ENCODE data around the gene GPR157.

Gene GPR157

GRCh38 chr1:9086045-9086444, 42.9 kb downstream of the GPR157 start:
- DNase-seq, result no peak

DNA sequence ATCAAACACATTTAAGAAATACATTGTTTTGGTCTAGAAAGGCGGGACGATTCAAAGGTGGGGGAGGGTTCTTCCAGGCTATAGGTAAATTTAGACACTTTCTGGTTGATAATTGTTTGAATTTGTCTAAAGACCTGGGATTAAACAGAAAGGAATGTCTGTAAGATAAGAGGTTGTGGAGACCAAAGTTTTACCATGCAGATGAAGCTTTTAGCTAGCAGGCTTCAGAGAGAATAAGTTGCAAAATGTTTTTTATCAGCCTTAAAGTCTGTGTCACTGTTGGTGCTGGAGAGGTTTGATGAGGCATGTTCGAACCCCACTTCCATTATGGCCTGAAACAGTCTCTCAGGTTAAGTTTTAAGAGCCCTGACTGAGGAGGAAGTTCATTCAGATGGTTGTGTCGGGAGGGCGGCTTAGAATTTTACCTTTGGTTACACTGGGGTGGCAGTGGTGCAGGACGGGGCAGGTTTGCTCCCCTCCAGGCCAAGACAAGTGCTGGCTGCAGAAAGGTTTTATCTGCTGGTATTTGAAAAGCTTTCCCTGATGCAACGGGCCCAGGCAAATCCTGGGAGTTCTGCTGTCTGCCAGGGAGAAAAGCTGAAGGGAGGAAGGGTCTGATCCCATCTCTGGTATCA, 43.5 kb downstream of the GPR157 start:
- DNase-seq, result no peak

DNA sequence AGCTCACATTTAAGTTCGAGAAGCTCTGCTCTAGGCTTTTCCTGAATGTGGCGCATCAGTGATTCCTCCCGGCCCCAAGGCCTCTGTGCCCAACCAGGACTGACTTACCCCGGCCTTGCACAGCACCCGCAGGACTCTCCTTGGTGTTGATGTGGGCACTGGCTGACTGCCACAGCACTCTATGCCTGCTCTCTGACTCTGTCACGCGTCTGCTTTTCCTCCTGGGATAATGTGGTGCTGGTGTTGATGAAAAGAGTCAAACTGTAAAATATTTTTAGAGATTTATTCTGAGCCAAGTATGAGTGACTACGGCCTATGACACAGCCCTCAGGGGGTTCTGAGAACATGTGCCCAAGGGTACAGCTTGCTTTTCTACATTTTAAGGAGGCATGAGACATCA, 44.0 kb downstream of the GPR157 start:
- no peak for DNase-seq

DNA sequence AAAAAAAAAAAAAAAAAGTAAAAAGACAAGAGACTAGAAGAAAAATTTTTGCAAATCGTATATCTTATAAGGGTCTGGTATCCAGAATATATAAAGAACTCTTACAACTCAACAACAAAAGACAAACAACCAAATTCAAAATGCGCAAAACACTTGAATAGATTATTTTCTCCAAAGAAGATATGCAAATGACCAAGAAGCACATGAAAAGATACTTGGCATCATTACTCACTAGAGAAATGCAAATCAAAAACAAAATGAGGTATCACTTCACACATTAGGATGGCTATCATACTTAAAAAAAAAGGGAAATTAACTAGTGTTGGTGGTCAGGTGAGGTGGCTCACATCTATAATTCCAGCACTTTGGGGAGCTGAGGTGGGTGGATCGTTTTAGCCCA, 47.4 kb downstream of the GPR157 start:
- DNase-seq, result no peak

DNA sequence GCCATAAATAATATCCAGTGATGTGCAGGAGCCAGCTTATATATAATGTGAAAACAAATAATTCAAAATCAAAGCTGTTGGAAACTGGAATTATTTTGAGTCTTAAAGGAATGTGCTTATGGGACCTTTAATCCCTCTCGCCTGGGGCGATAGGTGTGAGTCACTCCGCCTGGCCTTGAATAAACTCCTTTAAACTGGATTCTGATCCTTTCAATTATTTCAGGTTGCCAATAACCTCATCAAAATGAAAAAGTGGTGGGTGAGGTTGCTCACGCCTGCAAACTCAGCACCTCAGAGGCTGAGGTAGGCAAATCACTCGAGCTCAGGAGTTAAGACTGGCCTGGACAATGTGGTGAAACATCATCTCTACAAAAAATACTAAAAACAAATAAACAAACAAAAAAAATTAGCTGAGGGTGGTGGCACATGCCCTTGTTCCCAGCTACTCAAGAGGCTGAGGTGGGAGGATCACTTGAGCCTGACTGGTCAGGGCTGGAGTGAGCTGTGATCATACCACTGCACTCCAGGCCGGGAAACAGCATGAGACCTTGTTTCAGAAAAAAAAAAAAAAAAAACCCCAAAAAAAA, 48.1 kb downstream of the GPR157 start:
- no peak for DNase-seq

- no peak for DNase-seq
Measured at GRCh38 chr1:9079988-9080704, 48.8 kb downstream of the GPR157 start.

- DNase-seq, result no peak
Measured at GRCh38 chr1:9078752-9079500, 50.0 kb downstream of the GPR157 start.

GRCh38 chr1:9078015-9078751, 50.7 kb downstream of the GPR157 start:
- DNase-seq, result no peak

GRCh38 chr1:9075022-9075421, 53.9 kb downstream of the GPR157 start:
- no peak for DNase-seq

GRCh38 chr1:9073143-9073542, 55.8 kb downstream of the GPR157 start:
- DNase-seq, result no peak

- DNase-seq, result no peak
Measured at GRCh38 chr1:9071554-9072235, 57.2 kb downstream of the GPR157 start.

DNA sequence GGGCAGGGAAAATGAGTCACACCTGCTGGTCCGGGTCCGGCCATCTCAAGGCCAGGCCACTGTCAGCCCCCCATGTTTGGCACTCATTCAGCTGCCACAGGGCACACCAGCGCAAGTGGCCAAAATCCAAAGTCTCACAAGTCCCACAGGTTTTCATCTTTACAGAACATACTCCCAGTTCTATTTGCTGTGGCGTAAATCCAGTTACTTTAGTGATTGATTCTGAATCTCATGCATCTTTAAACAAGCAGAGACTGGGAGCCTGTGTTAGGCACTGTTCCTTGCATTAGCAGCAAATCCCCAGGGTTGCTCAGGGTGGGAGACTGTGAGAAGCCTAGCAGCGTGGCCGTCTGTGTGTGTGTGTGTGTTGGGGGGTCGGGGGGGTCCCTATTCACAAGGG, 58.4 kb downstream of the GPR157 start:
- no peak for DNase-seq

DNA sequence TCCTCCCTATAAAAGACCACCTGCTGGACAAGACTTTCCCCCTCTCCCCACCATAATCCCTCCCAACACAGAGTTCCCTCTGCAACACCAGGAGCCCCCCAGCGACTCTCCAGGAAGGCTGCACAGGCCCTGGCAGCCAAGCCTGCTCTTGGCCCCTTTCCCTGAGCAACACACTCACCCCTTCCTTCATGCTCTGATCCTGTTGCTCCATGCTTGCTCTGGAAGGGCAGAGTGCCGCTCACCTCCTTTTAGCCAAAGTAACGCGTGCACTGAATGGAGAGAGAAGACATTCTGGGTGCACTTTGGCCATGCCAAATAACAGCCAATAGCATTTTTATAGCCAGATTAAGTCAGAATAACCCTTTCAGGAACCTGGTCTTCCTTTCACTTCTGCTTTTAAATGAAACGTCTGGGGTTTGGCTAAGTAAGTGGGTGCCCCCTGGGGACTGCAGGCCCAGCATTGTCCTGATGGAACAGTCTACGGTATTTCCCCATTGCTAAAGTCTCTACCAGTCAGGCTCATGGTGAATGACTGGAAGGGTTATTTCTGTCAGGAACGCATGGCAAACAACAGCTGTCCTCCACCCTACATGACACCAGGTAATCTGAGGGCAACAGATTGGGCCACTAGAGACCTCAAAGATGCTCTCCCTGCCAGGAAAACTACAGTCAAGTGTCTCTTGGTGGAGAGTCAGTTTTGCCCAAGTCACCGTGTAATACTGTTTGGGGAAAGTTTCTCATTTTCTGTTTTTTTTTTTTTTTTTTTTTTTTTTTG, 59.4 kb downstream of the GPR157 start, which contains the start of gene SLC2A5:
Gene SLC2A5 (minus strand): TSS at position 310 of the 775 bp plus-strand sequence. CDS start 99 bp downstream, at position 211.
- DNase-seq, result no peak

- no peak for DNase-seq
Measured at GRCh38 chr1:9068981-9069325, 59.9 kb downstream of the GPR157 start.

- no peak for DNase-seq
Measured at GRCh38 chr1:9066945-9067807, 61.7 kb downstream of the GPR157 start.

- DNase-seq, result no peak
Measured at GRCh38 chr1:9065213-9065751, 63.6 kb downstream of the GPR157 start.

- DNase-seq, result no peak
Measured at GRCh38 chr1:9062846-9063245, 66.1 kb downstream of the GPR157 start.

DNA sequence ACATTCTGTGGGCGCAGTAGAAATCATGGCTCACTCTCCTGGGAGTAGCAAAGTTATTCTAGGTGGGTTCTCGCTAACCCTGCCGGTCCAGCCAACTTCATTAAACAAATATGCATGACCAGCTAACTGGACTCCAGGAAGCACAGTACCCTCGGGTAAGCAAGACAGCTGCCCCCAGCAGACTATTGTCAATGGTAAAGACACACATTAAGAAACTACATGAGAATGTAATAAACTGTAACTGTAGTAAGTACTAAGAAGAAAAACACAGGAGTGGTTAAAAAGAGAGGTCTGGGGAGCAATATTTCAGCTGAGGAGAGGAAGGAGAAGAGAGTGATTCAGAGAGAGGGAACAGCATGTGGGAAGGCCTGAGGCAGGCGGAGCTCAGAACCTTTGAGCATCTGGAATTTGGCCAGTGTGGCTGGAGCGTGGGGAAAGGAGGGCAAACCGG, 66.9 kb downstream of the GPR157 start:
- no peak for DNase-seq

DNA sequence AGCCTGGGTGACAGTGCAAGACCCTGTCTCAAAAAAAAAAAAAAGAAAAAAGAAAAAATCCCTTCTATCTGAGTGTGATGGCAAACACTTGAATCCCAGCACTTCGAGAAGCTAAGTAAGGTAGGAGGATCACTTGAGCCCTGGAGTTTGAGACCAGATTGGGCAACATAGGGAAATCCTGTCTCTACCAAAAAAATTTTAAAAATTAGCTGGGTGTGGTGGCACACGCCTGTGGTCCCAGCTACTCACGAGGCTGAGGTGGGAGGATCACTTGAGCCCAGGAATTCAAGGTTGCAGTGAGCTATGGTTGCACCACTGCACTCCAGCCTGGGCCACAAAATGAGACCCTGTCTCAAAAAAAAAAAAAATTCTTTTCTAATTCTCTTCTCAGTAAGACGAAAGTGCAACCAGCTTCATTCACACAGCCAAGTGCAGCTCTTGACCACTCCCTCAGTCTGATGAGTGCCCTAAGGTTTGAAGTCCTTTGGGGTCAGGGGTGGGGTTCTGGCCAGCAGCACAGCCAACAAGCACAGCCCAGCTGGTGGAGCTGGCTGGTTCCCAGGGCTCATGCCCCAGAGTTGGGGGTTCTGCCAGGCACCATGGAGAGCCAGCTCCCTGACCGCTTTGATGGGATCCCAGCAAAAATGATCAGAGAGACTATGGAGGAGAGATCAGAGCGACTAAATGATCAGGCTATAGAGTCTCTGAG, 67.5 kb downstream of the GPR157 start:
- no peak for DNase-seq

All from effector CD4-positive, alpha-beta T cell (primary cell).